M059J (cell line): ENCODE results near the gene MLPH. TPM values are rescaled to one million over a fixed set of nuclear protein-coding genes. Genes with fewer than 3 reads are reported as not detected.
"Not testable (repeated sequence)": the region's sequence is repeated elsewhere in the genome, so short reads cannot be mapped to it uniquely, and the experiment has no call there.

Experiments used
- DNase-seq: peaks from one replicate; pipeline ENCODE4 v3.0.0-alpha.2; 2012; ENCODE audit warnings: low read depth
- total RNA-seq: library from RNA; depleted of rRNA; stranded (reverse); fragments of >200 nt; shearing (Covaris generic); gene quantifications from 2 replicates; pipeline ENCODE4 v1.2.3, GENCODE V29; 2014

MLPH gene
- total RNA-seq, 1 experiment from 2014 or later, result 68.8 TPM

DNA sequence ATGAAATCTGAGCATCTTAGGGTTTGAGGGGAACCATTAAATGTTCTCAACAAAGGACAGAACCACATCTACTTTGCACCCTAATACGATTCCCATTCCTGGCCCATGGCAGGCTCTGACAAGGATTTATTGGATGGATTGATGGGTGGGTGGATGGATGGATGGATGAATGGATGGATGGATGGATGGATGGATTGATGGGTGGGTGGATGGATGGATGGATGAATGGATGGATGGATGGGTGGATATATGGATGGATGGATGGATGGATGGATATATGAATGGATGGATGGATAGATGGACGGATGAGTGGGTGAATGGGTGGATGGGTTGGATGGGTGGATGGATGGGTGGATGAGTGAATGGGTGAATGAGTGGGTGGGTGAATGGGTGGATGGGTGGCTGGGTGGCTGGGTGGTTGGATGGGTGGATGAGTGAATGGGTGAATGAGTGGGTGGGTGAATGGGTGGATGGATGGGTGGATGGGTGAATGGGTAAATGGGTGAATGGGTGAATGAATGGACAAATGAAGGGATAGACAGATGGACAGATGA, 29.6 kb upstream of the MLPH start:
- no peak for DNase-seq

- DNase-seq, result no peak
Observed at GRCh38 chr2:237458519-237458918, 28.5 kb upstream of the MLPH start.

DNA sequence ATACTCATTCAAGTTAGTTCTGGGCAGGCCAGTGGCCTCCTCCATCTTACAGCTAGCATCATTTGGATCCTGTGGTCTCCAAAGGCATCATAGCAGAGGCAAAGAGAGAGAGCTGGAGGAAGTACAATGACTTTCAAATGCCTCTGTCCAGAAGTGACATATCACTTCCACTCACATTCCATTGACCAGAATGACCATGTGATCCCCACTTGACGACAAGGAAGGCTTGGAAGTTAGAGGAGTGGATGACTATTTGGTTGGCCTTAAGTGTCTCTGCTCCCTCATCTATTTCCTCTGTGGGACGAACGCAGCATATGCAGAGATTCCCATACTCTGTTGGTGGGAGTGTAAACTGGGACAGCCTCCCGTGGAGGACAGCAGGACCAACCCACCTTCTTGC, 27.8 kb upstream of the MLPH start:
- DNase-seq, result peak; percentile 53

DNA sequence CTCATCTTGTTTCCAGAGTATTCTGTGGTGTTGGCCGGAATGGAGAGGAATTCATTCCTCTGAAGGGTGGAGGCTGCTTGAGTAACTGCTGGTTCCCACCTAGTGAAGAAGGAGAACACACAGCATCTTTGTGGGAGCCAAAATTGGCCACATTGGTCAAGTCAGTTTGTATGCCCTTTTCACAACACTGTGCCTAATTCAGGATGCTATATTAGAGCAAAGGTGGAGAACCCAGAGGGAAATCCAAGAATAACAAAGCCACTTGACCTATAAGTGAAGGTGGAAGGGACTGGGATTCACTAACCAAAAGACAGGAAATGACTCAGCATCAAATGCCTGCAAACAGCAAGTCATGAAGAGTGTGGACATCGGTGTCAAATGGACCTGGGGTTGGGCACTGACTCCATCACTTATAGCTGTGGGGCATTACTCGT, 27.3 kb upstream of the MLPH start:
- DNase-seq, result peak; percentile 94

GRCh38 chr2:237464757-237465391, 22.2 kb upstream of the MLPH start:
- DNase-seq, result peak; percentile 55

DNA sequence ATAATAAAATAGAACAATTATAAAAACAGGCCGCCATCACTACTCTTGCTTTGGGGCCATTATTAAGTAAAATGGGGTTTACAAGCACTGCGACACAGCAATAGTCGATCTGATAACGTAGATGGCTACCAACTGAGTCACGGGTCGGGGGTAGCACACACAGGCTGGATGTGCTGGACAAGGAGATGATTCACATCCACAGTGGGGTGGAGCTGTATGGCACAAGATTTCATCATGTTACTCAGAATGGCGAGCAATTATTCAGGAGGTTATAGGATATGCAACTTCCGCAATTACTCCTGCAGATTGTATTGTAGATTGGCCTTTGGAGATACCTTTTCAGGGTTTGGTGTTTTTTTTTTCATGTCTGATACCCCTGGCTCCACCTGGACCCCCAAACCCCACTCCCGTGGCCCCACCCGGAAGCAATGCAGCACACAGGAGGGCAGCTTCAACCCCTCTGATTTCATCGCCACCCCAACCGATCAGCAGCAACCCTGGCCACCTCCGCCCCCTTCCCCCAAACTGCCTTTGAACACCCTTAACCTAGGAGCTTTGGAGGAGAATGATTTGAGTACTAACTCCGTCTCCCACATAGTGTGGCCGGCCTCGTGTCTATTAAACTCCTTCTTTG, 21.4 kb upstream of the MLPH start:
- peak; percentile 91 for DNase-seq

- DNase-seq, result no peak
Observed at GRCh38 chr2:237466211-237466610, 20.8 kb upstream of the MLPH start.

- DNase-seq, result no peak
Observed at GRCh38 chr2:237467447-237468179, 19.4 kb upstream of the MLPH start.

GRCh38 chr2:237469410-237469809, 17.6 kb upstream of the MLPH start:
- DNase-seq, result not testable (repeated sequence)

DNA sequence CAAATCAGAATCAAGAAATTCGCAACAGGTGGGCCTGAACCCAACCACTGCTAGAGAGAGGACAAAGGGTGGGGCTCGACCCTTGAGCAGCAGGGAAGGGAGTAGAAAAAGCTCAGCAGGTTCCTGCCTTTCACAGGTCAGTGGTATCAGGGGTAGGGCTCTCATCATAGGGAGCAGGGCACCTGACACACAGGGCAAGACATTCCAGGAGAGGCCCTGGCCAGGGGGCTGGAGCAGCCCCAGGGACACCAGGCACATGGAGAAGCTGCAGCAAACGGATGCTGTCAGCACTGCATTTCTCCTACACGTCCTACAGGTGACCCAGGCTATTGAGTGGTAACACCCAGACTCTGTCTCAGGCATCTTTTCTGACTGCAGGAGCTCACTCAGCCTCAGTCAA, 17.2 kb upstream of the MLPH start:
- no peak for DNase-seq

DNA sequence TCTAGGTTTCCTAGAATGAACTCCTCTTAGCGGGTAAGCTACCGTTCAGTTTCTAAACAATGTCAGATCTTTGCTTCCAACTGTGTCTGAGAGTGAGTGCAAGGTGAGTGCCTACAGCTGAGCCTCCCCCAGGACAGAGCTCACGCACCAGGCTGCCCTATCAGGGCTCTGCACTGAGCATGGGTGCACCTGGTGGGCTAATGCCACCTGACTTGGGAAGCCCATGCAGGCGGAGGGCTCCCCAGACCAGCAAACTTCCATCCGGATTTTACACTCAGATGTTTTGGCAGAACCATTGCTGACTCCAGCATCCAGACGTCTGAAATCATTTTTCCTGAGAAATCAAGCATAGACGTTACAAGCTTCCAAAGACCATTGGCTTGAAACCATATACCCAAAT, 16.1 kb upstream of the MLPH start:
- DNase-seq, result no peak

DNA sequence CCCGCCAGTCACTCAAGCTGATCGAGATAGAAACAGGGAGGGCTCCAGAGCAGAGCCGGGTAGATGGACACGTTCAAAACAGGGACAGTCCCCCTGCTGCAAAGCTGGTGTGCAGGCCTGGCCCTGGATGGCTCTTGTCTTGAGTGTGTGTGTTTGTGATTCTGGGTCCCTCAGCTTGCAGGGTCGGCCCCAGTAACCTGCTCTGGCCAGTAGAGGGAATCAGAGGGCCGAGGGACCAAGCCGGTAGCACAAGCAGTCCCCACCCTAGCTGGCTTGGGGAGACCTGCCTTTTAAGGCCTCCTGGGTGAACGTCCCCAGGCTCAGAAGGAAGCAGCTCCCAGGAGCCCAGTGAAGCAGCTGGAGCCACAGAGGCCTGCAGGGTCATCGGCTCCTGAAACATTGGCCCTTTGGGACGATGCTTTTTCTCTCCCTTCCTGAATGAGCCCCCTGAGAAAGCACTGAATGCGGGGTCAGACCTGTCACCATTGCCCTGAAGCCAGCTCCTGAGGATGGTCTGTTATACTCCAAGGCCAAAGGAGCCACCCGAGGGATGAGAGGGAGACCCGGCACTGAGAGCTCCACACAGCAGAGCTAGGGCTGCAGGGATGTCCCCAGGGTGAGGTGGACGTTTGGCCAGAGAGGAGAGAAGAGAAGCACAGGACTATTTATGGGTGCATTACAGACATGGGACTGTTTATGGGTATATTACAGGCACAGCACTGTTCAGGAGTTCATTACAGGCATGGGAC, 15.4 kb upstream of the MLPH start:
- peak; percentile 60 for DNase-seq

- DNase-seq, result no peak
Observed at GRCh38 chr2:237472187-237472712, 14.8 kb upstream of the MLPH start.

GRCh38 chr2:237472909-237473877, 13.9 kb upstream of the MLPH start:
- no peak for DNase-seq

DNA sequence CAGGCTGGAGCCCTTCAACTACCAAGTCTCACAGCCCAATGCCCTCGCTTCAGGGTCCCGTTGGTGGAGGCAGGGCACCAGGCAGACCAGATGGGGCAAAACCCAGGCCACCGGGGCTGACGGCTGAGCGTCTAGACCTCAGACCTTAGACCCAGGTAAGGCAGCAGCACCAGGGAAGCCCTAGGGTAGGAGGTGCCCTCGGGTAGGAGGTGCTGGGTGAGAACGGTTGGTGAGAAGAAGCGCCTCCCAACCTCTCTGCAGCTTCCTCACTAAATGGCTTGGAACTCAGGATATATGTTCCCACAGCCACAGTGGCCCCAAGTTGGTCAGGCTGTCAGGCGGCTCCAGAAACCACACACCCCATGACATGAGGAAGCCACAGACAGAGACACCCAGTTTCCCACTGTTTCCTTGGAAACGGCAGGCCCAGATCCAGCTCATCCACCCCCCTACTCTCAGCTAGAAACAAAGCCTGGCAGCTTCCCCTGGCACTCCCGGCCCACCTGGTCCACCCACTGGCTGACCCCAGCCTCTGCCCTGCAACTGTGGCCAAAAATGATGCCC, 13.1 kb upstream of the MLPH start:
- DNase-seq, result peak; percentile 95

GRCh38 chr2:237474442-237474911, 12.6 kb upstream of the MLPH start:
- peak; percentile 71 for DNase-seq

GRCh38 chr2:237474931-237475703, 11.9 kb upstream of the MLPH start:
- peak; percentile 70 for DNase-seq

- peak; percentile 84 for DNase-seq
Observed at GRCh38 chr2:237475704-237476141, 11.3 kb upstream of the MLPH start.

- no peak for DNase-seq
Observed at GRCh38 chr2:237478095-237478494, 9.0 kb upstream of the MLPH start.
